Lung (tissue), 12 donors: Measurements from ENCODE around the gene USP34. TPM values are rescaled to one million over a fixed set of nuclear protein-coding genes. Genes with fewer than 3 reads are reported as not detected.

Source experiments
- ATAC-seq: fragments of 200-7000 bp; cut with Tn5 transposase; one replicate; pipeline ENCODE4 v1.9.1; 2020; ENCODE audit warnings: moderate number of reproducible peaks; ENCODE audit not compliant: insufficient read depth, low FRiP score
- DNase-seq, 3 donors: peaks; one replicate each; pipeline ENCODE4 v3.0.0-alpha.2; 2013 to 2017
- H3K27ac ChIP-seq, 2 donors: one replicate each; pipeline ENCODE4 v1.5.1; 2013; ENCODE audit warnings: mild to moderate bottlenecking in 2 of 2, moderate library complexity in 2 of 2, control low read depth in 1 of 2, inconsistent platforms in 1 of 2, low read depth in 1 of 2, low read length in 1 of 2
- H3K27me3 ChIP-seq, 3 donors: one replicate each; pipeline ENCODE4 v1.5.1; 2013; ENCODE audit warnings: low read length in 2 of 3; ENCODE audit not compliant: control insufficient read depth in 3 of 3, insufficient read depth in 3 of 3
- H3K36me3 ChIP-seq, 4 donors: one replicate each; pipeline ENCODE4 v1.5.1; 2013; ENCODE audit warnings: low read length in 4 of 4, mild to moderate bottlenecking in 1 of 4, moderate library complexity in 1 of 4; ENCODE audit not compliant: control insufficient read depth in 4 of 4, insufficient read depth in 4 of 4
- H3K4me1 ChIP-seq, 5 donors: one replicate each; pipeline ENCODE4 v1.5.1; 2013; ENCODE audit warnings: low read length in 5 of 5, mild to moderate bottlenecking in 2 of 5, moderate library complexity in 1 of 5; ENCODE audit not compliant: control insufficient read depth in 5 of 5, insufficient read depth in 5 of 5
- H3K4me3 ChIP-seq: one replicate; pipeline ENCODE4 v1.5.1; 2013; ENCODE audit warnings: mild to moderate bottlenecking, control low read depth, moderate library complexity
- H3K9ac ChIP-seq, 2 donors: one replicate each; pipeline ENCODE4 v1.5.1; 2013; ENCODE audit warnings: low read length in 2 of 2, control low read depth in 1 of 2; ENCODE audit not compliant: insufficient read depth in 1 of 2
- H3K9me3 ChIP-seq, 4 donors: one replicate each; pipeline ENCODE4 v1.5.1; 2013; ENCODE audit warnings: low read length in 3 of 4, mild to moderate bottlenecking in 1 of 4, moderate library complexity in 1 of 4; ENCODE audit not compliant: control insufficient read depth in 4 of 4, insufficient read depth in 3 of 4
- CTCF ChIP-seq: IDR thresholded peaks from 2 replicates; pipeline ENCODE4 v1.5.1; 2012; ENCODE audit warnings: mild to moderate bottlenecking; ENCODE audit errors: control extremely low read depth, extremely low read depth
- WGBS, 2 donors: extraction: QIAGEN DNeasy Blood & Tissue Kit; methylation state at CpG; one replicate each; pipeline ENCODE4 v1.1.7; 2013; 5-methylcytosine and 5-hydroxymethylcytosine counted together
- polyA plus RNA-seq, 2 donors: library from polyadenylated mRNA; stranded (reverse); fragments of 200-250 nt; gene quantifications; one replicate each; pipeline ENCODE4 v1.2.1, GENCODE V29; 2013
- total RNA-seq, 2 donors: library from RNA; depleted of rRNA in 1 of 2; stranded (reverse); fragments of >200 nt in 1 of 2; gene quantifications; one replicate each; pipeline ENCODE4 v1.2.1, GENCODE V29; 2014 to 2021
- donor health status: control.
- donor health status: control.
- donor health status: Bipolar disorder and iron deficiency.
- donor health status: healthy.
- donor health status: DM: yes; HTN: yes; CAD: no.

Gene USP34
- total and polyA plus RNA-seq, 4 donors: 38.7 to 233 (median 67.8) TPM

- peaks cover 16 to 45% (median 24%) of the 10 kb centered on the region in 5 donors for H3K4me1 ChIP-seq
- H3K36me3 ChIP-seq: peaks cover 16 to 28% (median 20%) of the 10 kb centered on the region in 4 donors
- DNase-seq: no peak
- ATAC-seq: no peak
- H3K9me3 ChIP-seq: no peaks in the 10 kb centered on the region
- no peak overlapping the region for H3K4me3 ChIP-seq
- no peaks in the 10 kb centered on the region for H3K27me3 ChIP-seq
- 84 to 90% methylated on average over 22 of the region's 22 CpGs for WGBS, 2 donors
- H3K27ac ChIP-seq: peak overlapping the region; percentile 74 to 99
- TF ChIP-seq CTCF: no peak
- H3K9ac ChIP-seq: no peak overlapping the region
Measured at GRCh38 chr2:61178603-61179545, 292.0 kb downstream of the USP34 start.

GRCh38 chr2:61177727-61178549 is 292.9 kb downstream of the USP34 start:
- DNase-seq (peak in 2 of 3 donors; percentile 57 to 58), ATAC-seq (no peak)
- Histone ChIP-seq H3K9ac (peak overlapping the region; percentile 24 to 88), H3K27ac (peak overlapping the region; percentile 97 to 99), H3K9me3 (no peaks in the 10 kb centered on the region), H3K27me3 (no peaks in the 10 kb centered on the region), H3K36me3 (peaks cover 8 to 19% (median 15%) of the 10 kb centered on the region in 4 donors), H3K4me3 (peak overlapping the region; percentile 64), H3K4me1 (peaks cover 16 to 45% (median 24%) of the 10 kb centered on the region in 5 donors)
- 16 to 24% methylated on average over 38 to 45 of the region's 45 CpGs for WGBS, 2 donors
- TF ChIP-seq CTCF: no peak

GRCh38 chr2:61176755-61177726 is 293.8 kb downstream of the USP34 start:
- Histone ChIP-seq H3K9me3 (no peaks in the 10 kb centered on the region), H3K27ac (peak overlapping the region; percentile 97 to 99), H3K4me1 (peaks cover 13 to 45% (median 24%) of the 10 kb centered on the region in 5 donors), H3K36me3 (peaks cover 2 to 12% (median 10%) of the 10 kb centered on the region in 4 donors), H3K4me3 (peak overlapping the region; percentile 64), H3K9ac (peak overlapping the region; percentile 65 to 90), H3K27me3 (no peaks in the 10 kb centered on the region)
- DNase-seq (peak; percentile 96 to 97 (median 97)), ATAC-seq (peak; percentile 97)
- no peak for TF ChIP-seq CTCF
- 1% methylated on average over 82 to 111 of the region's 111 CpGs for WGBS, 2 donors
